ENCODE results near the gene MED28.
A peak's percentile ranks its signal among the peaks of the same experiment; 100 is the strongest.
"Not testable (repeated sequence)": the region's sequence is repeated elsewhere in the genome, so short reads cannot be mapped to it uniquely, and the experiment has no call there.

MED28 gene

DNA sequence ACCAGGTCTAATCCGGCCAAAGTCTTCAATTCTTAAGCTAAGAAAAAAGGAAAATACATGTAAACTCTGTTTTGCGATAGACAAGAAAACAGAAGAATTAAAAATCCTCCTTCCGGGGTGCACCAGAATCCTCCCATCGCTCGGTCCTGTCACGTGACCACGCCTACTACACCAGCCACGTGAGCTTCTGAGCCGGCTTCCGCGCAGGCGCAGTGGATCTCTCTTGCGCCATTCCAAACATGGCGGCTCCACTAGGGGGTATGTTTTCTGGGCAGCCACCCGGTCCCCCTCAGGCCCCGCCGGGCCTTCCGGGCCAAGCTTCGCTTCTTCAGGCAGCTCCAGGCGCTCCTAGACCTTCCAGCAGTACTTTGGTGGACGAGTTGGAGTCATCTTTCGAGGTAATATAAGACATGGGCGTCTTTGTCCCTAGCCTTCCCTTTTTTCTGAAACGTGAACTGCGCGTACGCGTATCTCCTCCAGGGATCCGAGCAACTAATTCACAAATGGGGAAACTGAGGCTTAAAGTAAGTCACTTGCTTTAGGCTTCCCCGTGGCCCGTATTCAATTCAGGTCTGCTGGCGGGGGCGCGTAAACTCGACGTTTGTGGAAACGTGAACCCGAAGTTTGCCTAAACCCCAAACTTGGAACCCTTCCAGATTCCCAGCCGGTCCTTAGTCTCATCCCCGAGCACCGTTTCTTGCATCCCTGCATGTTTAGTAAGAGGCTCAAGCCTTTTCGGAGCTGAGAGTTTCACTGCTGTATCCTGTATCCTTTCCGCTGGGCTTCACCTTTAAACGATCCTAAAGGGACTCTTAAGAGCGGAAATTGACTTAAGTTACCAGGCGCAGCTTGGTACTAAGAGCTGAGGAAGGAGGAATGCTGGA, at the start of gene MED28:
TSS of gene MED28 (plus strand) at position 226 of the 884 bp plus-strand sequence. CDS start at position 240, 14 bp downstream.
- DNase-seq = peak; percentile 90

DNA sequence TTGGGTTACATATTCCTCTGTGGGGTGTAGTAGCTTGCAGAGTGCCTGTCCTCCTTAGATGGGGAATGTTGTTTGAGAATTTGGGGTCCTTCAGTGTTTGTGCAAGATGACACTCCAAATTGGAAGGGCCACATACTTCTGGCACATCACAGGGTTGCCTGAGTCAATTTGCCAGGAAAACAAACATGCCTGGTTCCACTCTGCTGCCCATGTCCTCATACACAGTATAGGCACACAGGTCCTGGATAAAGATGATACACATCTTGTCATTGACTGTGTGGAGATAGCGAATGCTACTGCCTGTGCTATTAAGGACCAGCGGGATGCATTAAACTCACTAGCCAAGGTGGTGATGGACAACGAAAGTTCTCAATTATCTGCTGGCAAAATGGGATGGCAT, 48.6 kb upstream of the MED28 start:
- no peak for DNase-seq

GRCh38 chr4:17567271-17567670, 47.2 kb upstream of the MED28 start:
- DNase-seq = no peak

DNA sequence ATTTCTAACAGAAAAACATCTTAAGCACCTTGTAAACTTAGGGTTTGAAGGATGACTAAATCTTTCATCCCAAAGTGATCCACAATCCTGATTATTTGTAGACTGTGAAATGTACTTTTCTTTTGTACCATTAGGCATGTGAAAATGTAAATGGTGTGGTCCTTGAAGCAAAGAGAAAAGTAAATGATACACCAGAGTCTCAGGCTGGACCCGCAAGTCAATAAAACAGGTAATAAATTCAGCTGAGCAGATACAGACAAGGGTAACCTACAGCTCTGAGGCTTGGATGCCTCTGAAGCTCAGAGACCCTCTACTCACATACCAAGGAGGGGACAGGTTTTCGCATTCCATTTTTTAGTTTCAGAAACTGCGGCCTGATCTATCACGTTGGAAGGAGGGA, 40.2 kb upstream of the MED28 start:
- DNase-seq = no peak

DNA sequence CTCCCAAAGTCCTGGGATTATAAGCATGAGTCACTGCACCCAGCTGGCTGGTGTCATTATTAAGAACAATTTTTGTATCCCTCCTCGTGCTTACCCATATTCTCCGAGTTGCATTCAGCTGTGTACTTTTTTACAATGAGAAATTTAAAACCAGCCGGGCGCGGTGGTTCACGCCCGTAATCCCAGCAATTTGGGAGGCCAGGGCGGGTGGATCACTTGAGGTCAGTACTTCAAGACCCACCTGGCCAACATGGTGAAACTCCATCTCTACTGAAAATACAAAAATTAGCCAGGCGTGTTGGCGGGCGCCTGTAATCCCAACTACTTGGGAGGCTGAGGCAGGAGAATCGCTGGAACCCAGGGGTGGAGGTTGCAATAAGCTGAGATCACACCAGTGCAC, 39.3 kb upstream of the MED28 start:
- not testable (repeated sequence) for DNase-seq

DNA sequence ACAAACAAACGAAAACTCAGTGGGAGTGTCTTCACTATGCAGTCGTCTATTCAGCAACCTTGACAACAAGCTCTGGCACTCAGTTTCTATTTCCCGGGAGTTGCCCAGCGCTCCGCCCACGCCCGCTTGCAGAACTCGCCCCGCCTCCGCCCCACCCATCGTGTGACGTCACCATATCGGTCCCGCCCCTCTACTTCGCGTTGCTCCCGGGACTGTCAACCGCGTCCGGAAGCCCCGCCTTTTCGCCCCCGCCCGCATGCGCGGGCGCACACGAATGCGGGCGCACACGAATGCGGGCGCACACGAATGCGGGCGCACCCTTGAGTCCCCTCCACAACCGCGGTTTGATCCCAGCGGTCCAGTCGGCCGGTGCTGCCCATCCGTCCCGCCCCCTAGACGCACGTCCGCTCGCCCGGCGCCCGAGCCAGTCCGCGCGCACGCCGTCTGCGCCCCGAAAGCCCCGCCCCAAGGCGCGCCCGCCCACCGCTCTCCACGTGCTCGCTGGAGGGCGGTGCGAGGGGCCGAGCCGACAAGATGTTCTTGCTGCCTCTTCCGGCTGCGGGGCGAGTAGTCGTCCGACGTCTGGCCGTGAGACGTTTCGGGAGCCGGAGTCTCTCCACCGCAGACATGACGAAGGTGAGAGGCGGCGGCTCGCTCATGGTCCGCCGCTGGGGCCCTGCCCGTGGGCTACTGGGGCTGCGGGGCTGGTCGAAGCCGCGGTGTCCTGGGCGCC, 37.3 kb upstream of the MED28 start, which contains the start of gene LAP3:
TSS of gene LAP3 (plus strand) at position 267 of the 733 bp plus-strand sequence. CDS start at position 535, 268 bp downstream.
- peak; percentile 86 for DNase-seq

DNA sequence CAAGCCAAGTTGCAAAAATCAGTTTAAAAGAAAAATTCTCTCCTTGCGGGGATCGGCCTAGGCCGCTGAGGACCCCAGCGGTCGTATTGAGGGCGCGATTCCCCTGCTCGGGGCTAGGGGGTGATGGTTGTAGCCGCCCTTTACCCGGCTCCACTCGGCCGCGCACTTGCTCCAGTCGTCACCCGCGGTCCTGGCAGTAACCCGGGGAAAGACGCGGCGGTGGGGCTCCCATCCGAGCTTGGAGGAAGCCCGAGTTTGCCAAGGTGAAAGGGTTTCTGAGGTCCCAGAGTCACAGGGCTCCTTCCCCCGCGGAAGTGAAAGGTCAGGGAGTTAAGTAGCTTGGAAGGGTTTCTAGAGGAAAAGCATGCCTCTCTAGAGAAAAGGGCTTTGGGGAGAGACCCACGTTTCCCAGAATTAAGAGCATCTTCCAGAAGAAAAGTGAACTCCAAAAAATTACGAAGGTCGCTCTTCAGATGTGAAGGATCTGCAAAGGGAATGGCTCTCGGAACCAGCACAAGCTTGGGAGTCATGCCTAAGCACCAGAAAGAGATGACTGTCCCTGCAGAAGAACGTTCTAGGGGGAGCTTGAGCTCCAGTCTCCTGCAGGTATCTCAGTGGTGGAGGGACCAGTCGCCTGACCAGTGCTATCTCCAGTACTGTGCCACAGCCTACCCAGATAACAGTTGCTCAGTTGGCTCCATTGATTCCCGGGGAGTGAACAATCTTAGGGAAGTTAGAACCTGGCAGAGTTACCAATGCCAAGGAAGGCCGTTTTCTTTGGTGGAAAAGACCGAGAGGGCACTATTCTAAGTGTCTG, 36.6 kb upstream of the MED28 start:
- DNase-seq = peak; percentile 11

- no peak for DNase-seq
Observed at GRCh38 chr4:17578482-17578891, 36.0 kb upstream of the MED28 start.

DNA sequence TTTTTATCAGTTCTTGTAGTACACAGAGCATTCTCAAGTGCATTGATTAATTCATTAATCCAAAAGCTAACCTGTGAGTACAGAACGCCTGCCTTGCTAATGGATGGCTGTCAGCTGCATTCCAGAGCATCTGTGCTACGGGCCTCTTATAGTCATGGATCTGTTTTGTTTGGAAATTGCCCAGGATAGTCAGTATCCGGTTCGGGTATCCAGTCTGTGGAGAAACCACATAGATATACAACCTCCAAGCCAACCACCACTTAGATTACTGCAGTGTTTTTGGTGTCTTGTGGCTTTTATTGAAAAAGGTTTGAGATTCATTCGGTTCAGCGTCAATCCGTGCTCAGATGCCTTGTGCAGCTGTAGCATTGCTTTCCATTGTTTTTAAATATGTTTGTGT, 33.5 kb upstream of the MED28 start:
- DNase-seq = no peak

DNA sequence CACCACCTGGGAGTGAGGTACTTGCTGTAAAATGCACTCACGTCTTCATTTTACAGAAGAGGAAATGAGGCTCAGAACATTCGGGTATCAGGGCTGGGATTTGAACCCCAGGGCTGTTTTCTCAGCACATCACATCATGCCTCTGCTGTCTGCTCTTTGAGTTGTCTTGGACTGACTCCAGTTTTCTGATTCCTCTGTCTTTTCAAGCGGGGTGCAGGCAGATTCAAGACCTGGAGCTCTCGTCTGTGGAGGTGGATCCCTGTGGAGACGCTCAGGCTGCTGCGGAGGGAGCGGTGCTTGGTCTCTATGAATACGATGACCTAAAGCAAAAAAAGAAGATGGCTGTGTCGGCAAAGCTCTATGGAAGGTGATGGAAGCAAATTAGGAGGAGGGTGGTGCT, 31.2 kb upstream of the MED28 start:
- no peak for DNase-seq

GRCh38 chr4:17583941-17584340, 30.5 kb upstream of the MED28 start:
- DNase-seq = no peak

DNA sequence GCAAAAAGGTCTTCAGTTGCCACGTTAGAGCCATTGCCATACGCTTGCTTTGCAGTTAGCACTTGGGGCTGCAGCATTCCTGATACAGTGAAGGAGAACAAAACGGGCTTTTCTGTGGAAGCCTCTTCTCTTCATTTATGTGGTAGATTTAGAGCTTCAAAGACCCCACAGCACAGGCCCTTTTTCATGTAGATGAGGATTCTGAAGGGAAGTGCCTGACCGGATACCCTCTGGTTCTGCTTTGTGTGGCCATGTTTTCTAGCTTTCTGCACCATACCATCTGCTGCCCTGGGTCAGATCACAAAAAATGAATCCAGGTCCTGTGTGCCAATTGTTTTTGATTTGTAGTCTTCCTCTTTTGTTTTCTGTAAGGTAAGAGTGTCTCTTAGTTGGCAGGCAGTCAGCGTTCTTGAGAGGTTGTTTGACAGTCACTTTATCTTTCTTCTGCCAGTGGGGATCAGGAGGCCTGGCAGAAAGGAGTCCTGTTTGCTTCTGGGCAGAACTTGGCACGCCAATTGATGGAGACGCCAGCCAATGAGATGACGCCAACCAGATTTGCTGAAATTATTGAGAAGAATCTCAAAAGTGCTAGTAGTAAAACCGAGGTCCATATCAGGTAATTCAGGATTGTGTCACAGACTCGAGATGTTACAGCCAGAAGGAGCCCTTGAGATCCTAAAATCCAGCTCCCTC, 29.8 kb upstream of the MED28 start:
- DNase-seq = no peak

DNA sequence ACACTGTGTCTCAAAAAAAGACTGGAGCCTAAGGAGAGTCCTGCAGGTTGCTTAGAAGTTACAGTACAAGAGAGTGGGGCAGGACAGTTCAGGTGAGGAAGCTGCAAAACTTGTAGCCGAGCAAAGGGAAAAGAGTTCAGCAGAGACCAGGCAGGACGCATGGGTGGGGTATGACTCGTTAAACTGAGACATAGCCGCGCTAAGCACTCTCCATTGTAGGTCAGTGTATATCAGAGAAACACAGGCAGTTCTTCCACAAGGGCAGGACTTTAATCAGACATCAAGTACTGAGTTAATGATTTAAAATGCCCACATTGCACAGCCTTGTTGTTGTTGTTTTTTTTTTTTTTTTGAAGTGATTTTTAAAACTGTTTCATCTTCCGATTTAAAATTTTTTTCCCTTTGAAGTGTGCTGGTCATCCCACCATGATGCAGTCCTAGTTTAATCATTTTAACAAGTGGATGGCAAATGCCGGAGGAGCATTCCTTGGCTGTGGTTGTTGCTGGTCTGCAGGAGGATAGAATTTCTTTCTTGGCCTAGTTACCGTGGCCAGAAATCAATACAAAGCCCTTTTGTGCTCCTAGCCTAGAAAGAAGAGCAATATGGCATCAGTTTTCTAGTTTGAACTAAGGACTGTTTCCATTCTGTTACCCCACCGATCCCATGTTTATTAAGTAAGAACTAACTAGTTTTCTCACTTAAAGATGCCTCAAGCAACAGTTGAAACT, 27.2 kb upstream of the MED28 start:
- DNase-seq = no peak

DNA sequence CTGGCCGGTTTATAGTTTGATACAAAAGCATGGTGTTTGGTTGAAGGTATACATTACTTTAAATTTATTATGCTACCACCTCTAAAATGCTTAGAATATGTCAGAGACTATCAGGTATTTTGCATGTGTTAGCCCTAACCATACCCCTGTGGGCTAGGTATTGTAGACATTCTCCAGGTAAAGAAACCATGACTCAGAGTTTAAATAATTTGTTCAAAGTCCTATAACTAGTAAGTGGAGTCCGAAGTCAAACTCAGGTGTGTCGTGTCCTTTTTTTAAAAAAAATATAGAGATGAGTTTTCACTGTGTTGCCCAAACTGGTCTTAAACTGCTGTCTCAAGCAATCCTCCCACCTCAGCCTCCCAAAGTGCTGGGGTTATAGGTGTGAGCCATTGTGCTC, 25.1 kb upstream of the MED28 start:
- no peak for DNase-seq

GRCh38 chr4:17595471-17596005, 18.9 kb upstream of the MED28 start:
- DNase-seq = no peak

DNA sequence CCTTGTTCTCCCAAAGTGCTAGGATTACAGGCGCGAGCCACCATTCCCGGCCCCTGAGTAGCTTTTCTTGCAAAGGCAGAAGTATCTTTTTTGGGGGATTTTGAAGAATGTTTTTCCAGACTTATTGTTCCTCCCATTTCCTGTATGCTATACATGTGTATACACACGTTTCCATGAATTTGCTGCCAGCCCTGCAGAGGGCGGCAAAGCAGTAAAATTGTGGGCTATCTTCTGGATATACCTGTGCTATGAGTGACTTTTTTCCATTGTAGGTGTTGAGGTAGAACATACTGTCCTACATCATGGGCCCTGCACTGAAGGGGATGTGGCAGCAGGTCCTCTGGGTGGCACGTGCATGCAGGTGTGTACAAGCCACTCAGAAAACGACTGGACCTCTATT, 16.9 kb upstream of the MED28 start:
- no peak for DNase-seq

DNA sequence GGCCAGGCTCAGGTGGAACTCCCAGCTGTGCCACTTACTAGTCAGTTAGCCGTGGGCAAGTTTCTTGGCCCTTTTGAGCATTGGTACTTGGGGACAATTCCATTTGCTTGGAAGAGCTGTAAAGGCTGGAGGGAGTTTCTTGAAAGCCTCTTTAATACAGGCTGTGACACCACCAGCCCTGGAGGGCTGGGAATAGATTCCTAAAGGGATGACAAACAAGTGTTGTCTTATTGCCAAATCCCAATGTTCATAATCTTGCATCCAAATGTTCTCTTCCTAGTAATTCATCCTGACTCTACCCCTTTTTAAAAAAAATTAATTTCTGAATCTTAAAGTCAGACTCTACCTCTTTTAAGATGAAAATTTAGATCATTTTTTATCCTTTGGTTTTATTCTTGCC, 14.6 kb upstream of the MED28 start:
- no peak for DNase-seq

GRCh38 chr4:17605236-17605635, 9.2 kb upstream of the MED28 start:
- DNase-seq = no peak

- DNase-seq = no peak
Observed at GRCh38 chr4:17613761-17614415, 553 bp upstream of the MED28 start.

DNA sequence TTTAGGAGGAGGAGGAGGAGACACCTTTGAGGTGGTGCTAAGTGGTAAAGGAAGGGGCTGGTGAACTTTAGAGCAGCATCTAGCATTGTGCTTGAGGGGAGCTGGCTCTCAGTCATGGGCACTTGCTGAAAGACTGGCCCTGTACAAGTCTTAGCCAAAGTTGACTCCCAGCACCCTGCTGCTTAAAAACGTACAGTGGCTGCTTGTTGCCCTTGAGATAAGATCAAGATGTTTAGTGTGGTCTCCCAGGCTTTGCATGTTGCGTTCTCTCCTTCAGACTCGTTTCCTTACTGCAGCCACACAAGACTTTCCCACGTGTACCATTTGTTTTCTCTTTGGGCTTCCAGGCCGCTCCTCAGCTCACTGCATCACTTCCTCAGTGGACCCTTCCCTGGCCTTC, 1.8 kb downstream of the MED28 start:
- DNase-seq = no peak

DNA sequence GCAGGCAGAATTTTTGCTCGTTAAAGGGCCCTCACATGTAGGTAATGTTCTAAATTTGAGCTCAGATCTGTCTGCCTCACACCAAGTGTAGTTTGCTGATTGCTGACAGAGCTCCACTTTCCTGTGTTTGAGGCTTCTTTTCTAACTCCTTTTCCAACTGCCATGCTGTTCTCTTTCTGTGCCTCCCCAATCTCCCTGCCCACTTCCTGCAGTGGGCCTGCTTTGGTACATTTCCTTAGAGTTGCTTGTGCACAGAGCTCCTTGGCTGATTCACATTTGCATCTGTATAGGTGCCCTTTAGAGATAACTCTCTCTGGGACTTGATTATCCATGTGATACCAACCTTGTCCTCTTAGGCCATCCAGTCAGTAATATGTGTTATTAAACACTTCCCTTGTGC, 4.5 kb downstream of the MED28 start:
- DNase-seq = no peak
